DOHH2 (cell line): Measurements from ENCODE around the gene NOS1.

ENCODE experiments used
- H3F3A ChIP-seq: fragments of 200-600 bp; sonication (generic), shearing (Covaris generic); 2 replicates; pipeline ENCODE4 v1.6.0; 2016; ENCODE audit warnings: antibody characterized with exemption, mild to moderate bottlenecking; ENCODE audit not compliant: control insufficient read depth, insufficient read depth
- H3K27ac ChIP-seq: fragments of 200-600 bp; sonication (generic); 2 replicates; pipeline ENCODE4 v1.5.1; 2014; ENCODE audit warnings: low read depth, mild to moderate bottlenecking, low read length, moderate library complexity
- H3K27me3 ChIP-seq: fragments of 200-600 bp; sonication (generic); 2 replicates; pipeline ENCODE4 v1.6.1; 2014; ENCODE audit warnings: mild to moderate bottlenecking, low read length, mixed read lengths; ENCODE audit not compliant: control insufficient read depth
- H3K36me3 ChIP-seq: fragments of 200-600 bp; sonication (generic); 2 replicates; pipeline ENCODE4 v1.6.1; 2014; ENCODE audit warnings: mild to moderate bottlenecking, low read length, moderate library complexity, mixed read lengths; ENCODE audit not compliant: control insufficient read depth
- H3K4me1 ChIP-seq: fragments of 200-600 bp; sonication (generic); 2 replicates; pipeline ENCODE4 v1.6.1; 2014; ENCODE audit warnings: mild to moderate bottlenecking, low read length, mixed read lengths; ENCODE audit not compliant: control insufficient read depth
- H3K4me2 ChIP-seq: fragments of 200-600 bp; sonication (generic); 2 replicates; pipeline ENCODE4 v1.6.0; 2014; ENCODE audit warnings: mild to moderate bottlenecking, low read length, moderate library complexity
- H3K4me3 ChIP-seq: fragments of 200-600 bp; sonication (generic); 2 replicates; pipeline ENCODE4 v1.5.1; 2014; ENCODE audit warnings: mild to moderate bottlenecking, low read length, mixed read lengths
- H3K79me2 ChIP-seq: fragments of 200-600 bp; sonication (generic); 2 replicates; pipeline ENCODE4 v1.6.1; 2014; ENCODE audit warnings: mild to moderate bottlenecking, low read length, mixed read lengths; ENCODE audit not compliant: control insufficient read depth
- H3K9me2 ChIP-seq: fragments of 200-600 bp; sonication (generic); replicated peaks from 2 replicates; pipeline ENCODE4 v1.6.1; 2014; ENCODE audit warnings: mild to moderate bottlenecking, low read length, mixed read lengths; ENCODE audit not compliant: control insufficient read depth
- H3K9me3 ChIP-seq: fragments of 200-600 bp; sonication (generic); 2 replicates; pipeline ENCODE4 v1.6.1; 2014; ENCODE audit warnings: antibody characterized with exemption, low read length, mixed read lengths; ENCODE audit not compliant: control insufficient read depth, insufficient read depth
- H4K20me1 ChIP-seq: fragments of 200-600 bp; sonication (generic); 2 replicates; pipeline ENCODE4 v1.6.0; 2014; ENCODE audit warnings: low read depth, mild to moderate bottlenecking, antibody characterized with exemption, low read length, moderate library complexity; ENCODE audit not compliant: control insufficient read depth, insufficient read depth
- CTCF ChIP-seq: fragments of 200-600 bp; sonication (generic); IDR thresholded peaks from one replicate; pipeline ENCODE4 v1.5.1; 2014; ENCODE audit warnings: antibody characterized with exemption, mild to moderate bottlenecking, low read depth, low read length; ENCODE audit not compliant: poor library complexity, severe bottlenecking
- EZH2phosphoT487 ChIP-seq: fragments of 200-600 bp; sonication (generic); IDR thresholded peaks from 2 replicates; pipeline ENCODE4 v1.6.1; 2017; ENCODE audit warnings: borderline replicate concordance, mild to moderate bottlenecking, antibody characterized with exemption, low read length, moderate library complexity, mixed read lengths

Gene NOS1

GRCh38 chr12:117361347-117361751 is at the start of gene NOS1:
NOS1 (minus strand) TSS chr12:117361626; CDS start chr12:117331069, 30,557 bp downstream.
- Histone ChIP-seq H3K79me2 (no peaks in the 10 kb centered on the region), H3K36me3 (no peaks in the 10 kb centered on the region), H3K4me3 (no peak within 1 kb of the TSS), H3K27ac (no peak within 1 kb of the TSS), H3K27me3 (no peaks in the 10 kb centered on the region), H3K9me2 (no peaks in the 10 kb centered on the region), H3K9me3 (no peaks in the 10 kb centered on the region), H4K20me1 (no peaks in the 10 kb centered on the region), H3K4me2 (no peak within 1 kb of the TSS), H3F3A (no peaks in the 10 kb centered on the region), H3K4me1 (no peaks in the 10 kb centered on the region)
- TF ChIP-seq CTCF (no peak), EZH2phosphoT487 (no peak)

- Histone ChIP-seq H3K27ac (no peak overlapping the region), H3K36me3 (no peaks in the 10 kb centered on the region), H3K9me2 (no peaks in the 10 kb centered on the region), H3K9me3 (no peaks in the 10 kb centered on the region), H3K4me2 (no peak overlapping the region), H3F3A (no peaks in the 10 kb centered on the region), H4K20me1 (no peaks in the 10 kb centered on the region), H3K27me3 (no peaks in the 10 kb centered on the region), H3K4me1 (no peaks in the 10 kb centered on the region), H3K79me2 (no peaks in the 10 kb centered on the region), H3K4me3 (no peak overlapping the region)
- TF ChIP-seq EZH2phosphoT487 (no peak), CTCF (no peak)
Measured at GRCh38 chr12:117409286-117409685, 47.9 kb upstream of the NOS1 start.

DNA sequence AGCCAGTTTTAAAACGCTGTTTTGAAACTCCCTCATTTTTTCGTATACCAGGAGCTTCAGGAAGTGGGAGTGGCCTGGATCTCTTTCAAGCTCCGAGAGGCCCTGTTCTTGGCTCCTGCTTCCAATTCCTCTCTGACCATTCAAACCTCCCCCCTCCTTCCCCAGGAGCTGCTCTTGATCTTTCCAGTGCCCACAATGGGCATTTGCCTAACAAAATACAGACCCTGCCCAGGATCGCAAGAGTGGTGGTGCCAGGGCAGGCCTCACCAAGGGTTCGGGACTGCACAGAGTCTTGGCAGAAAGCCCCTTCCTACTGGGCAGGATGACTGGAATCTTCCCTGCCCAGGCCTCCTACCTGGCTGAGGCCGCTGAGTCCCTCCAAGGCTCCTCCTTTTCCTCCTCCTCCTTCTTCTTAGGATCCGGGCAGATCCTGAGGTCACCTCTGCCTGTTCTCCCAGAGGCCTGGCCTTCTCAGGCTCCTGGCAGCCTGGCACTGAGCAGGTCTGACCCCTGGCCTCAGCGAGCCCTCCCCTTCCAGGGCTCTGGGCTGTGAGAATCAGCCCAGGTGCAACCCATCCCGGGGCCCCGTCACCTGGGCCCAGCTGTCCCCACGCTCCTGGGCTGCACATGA is 46.9 kb upstream of the NOS1 start:
- Histone ChIP-seq H3K4me3 (no peak overlapping the region), H3K27ac (no peak overlapping the region), H3K9me3 (no peaks in the 10 kb centered on the region), H3F3A (no peaks in the 10 kb centered on the region), H3K36me3 (no peaks in the 10 kb centered on the region), H3K4me1 (no peaks in the 10 kb centered on the region), H3K4me2 (no peak overlapping the region), H3K27me3 (no peaks in the 10 kb centered on the region), H4K20me1 (no peaks in the 10 kb centered on the region), H3K79me2 (no peaks in the 10 kb centered on the region), H3K9me2 (no peaks in the 10 kb centered on the region)
- TF ChIP-seq CTCF (no peak), EZH2phosphoT487 (no peak)
